Hematopoietic multipotent progenitor cell treated with erythropoietin and hydrocortisone succinate and interleukin-3 and kit ligand, for 4 days (in vitro differentiated cells): ENCODE measurements around the gene PITPNB.

ENCODE experiments used
- DNase-seq: peaks from one replicate; pipeline ENCODE4 v3.0.0-alpha.2; 2015

Gene PITPNB

GRCh38 chr22:27878541-27878940, 40.5 kb downstream of the PITPNB start:
- no peak for DNase-seq

- no peak for DNase-seq
Observed at GRCh38 chr22:27877501-27877900, 41.6 kb downstream of the PITPNB start.

DNA sequence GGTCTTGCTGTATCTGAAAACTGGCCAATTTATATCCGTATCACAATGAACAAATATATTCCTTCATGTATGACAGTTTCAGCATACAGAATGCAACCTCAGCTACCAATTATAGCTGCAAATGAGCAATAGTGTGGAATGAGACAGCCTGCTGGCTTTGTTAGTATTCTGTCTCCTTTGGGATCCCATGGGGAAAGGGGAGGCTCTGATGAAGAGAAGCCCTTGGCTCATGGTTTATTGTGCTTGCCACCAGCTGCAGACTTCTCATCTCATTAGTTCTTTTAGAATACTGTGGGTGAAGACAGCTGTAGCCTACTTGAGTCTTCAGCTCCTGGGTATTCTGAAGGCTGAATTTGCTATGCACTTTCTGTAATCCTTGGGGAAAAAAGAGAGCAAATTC, 42.4 kb downstream of the PITPNB start:
- no peak for DNase-seq

GRCh38 chr22:27875951-27876350, 43.1 kb downstream of the PITPNB start:
- DNase-seq = no peak

DNA sequence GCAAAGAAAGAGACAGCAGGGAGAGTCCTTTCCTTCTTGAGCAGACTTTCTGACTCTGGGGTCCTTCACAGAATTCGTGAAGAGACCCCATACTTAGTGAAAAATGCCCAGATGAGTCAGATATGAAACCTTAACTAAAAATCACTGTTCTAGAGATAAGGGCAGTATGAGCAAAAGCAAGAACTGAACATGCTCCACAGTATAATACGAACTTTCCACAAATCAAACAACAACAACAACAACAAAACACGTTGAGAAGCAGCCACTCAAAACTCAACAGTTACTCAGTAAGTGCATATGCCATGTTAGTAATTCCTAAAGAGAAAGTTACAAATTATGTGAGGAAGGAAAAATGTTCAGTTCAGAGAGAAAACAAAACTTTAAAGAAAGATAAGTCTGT, 44.3 kb downstream of the PITPNB start:
- no peak for DNase-seq

DNA sequence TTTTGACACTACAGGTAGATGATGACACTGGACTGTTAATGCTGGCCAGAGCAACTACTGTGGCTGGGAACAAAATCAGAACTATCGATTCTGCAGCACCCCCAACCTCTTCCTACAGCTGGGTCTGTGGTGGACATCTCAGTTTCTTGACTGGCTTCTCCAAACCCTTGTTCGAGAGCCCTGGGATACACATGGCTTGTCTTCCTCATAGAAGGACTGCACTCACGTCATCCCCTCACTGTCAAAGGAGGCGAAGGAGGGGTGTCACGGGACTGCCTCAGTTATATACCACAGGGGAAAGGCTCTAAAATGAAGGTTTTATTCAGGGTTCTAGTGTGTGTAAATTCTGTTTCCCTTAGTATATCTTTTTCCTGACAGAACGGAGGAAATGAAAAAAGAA, 44.9 kb downstream of the PITPNB start:
- DNase-seq = no peak

- no peak for DNase-seq
Observed at GRCh38 chr22:27873472-27873871, 45.6 kb downstream of the PITPNB start.

GRCh38 chr22:27872488-27872887, 46.6 kb downstream of the PITPNB start:
- DNase-seq = no peak

GRCh38 chr22:27871306-27872014, 47.6 kb downstream of the PITPNB start:
- no peak for DNase-seq

- DNase-seq = no peak
Observed at GRCh38 chr22:27870234-27871191, 48.5 kb downstream of the PITPNB start.

GRCh38 chr22:27868732-27869282, 50.2 kb downstream of the PITPNB start:
- no peak for DNase-seq

DNA sequence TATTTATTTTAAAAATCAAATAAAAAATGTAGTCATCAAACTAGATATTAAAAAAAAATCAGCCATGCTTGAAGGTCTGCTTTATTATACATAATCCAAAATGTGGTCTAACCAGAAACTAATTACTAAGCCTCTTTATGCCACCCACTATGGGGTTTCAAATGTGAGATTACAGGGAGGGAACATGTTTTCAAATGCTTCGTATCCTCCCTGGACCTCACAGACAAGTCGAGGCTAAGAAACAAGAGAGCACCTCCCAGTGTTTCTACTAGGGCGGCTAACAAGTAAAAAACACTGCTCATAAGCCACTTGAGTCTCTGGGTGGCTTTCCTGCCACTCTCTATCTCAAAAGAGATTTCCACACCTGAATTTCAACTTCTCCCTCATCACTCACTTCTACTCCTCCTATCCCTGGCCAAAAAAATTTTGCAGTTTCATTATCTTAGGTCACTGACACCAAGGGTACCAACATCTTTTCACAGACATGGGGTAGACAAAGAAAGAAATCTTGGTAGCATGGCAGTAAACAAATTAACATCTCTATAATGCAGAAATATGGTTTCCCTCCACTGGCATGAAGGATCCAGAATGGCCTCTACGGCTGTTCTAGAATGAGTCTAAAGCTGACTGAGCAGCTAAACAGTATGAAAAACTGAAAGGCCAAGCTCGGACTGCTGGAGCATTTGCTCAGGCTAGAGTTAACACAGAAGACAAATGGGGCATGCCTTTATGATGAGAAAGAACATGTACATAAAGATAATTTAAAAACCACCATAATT, 50.9 kb downstream of the PITPNB start:
- DNase-seq = no peak

- DNase-seq = no peak
Observed at GRCh38 chr22:27867085-27867952, 51.7 kb downstream of the PITPNB start.

DNA sequence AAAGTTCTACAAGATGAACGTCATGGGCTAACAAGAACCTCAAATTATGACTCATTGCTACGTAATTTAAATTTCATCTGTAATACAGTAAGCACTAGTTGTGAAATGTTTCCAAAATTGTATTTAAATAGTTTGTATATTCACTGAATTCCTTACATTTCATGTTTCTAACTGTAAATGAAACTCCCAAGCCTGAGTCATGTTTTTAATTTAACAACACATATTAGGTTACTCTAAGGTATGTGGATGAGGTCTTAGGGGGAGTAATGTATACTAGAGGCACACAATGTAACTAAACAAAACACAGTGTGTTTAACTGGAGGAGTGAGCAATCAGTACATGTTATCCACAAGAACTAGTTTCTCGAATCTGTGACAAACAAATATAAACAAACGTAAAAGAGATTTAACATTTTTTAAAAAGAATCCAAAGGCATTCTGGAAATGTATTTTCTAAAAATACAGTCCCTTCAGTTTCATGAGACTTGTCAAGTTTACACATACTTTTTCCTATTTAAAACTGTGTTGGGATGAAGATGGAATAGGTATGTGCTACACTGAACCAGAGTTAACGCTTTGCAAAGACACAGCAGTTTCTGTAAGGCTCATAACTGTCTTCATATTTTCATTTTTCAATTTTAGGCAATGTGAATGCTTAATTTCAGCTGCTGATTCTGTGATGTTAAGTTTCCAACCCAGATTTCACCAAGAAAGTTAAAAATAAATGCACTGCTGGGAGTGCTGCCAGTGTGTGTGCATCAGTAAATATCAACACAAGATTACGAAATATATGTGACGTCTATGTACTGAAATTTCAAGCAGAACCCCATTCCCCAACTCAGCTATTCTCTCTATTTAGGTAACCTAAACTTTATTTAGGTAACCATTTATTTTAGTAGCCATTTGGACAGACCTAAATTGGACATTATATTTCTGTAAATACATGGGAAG, 52.6 kb downstream of the PITPNB start:
- DNase-seq = no peak

GRCh38 chr22:27865496-27865895, 53.6 kb downstream of the PITPNB start:
- DNase-seq = peak; percentile 63

- no peak for DNase-seq
Observed at GRCh38 chr22:27863556-27863955, 55.5 kb downstream of the PITPNB start.

DNA sequence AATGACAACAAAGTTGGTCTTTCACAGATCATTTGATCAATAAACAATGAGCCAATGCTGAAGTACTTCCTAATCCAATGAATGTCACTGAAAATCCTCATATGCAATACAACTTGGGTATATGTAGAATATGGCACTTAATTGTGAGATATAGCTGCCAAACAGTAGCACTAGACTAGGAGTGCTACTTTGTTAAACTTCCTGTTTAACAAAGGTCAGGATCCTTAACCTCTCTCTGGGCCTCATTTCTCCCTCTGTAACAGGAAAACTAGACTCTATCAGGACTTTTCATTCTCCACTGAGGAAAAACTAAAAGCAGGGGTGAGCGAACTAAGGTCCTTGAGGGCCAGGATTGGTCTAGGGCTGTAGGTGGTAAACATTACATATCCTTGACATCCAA, 56.1 kb downstream of the PITPNB start:
- DNase-seq = no peak

DNA sequence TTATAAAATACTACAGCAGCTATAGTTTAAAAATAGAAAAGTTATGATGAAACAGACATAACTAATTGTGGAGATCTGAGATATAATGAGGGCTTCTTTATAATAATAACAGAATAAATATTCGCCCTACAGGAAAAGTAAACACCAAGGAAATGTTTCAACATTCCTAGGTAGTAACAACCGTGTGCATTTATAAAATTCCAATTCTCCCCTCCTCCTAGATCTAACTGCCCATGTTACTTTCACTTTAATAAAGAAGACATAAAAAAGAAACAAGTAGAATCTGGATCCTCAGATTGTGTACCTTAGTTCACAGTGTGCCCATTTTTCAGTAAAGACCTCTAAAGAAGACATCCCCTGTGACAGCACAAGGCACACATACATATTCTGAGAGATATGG, 59.7 kb downstream of the PITPNB start:
- DNase-seq = no peak

- no peak for DNase-seq
Observed at GRCh38 chr22:27858626-27859025, 60.4 kb downstream of the PITPNB start.

- DNase-seq = no peak
Observed at GRCh38 chr22:27857443-27857842, 61.6 kb downstream of the PITPNB start.

- DNase-seq = no peak
Observed at GRCh38 chr22:27856386-27856785, 62.7 kb downstream of the PITPNB start.
